Spinal cord (tissue), 10 donors: ENCODE results near the gene FAM83F. TPM values are rescaled to one million over a fixed set of nuclear protein-coding genes. Genes with fewer than 3 reads are reported as not detected.
"Not testable (repeated sequence)": the region's sequence is repeated elsewhere in the genome, so short reads cannot be mapped to it uniquely, and the experiment has no call there.

Experiments
- DNase-seq, 6 donors: peaks; one replicate each; pipeline versions ENCODE4 v3.0.0 to v3.0.0-alpha.2; 2013 to 2015; ENCODE audit warnings: low spot score in 6 of 6, low read depth in 4 of 6
- H3K27ac ChIP-seq: one replicate; pipeline ENCODE4 v1.5.1; 2013; ENCODE audit warnings: low read depth, low read length, control low read depth
- H3K27me3 ChIP-seq: one replicate; pipeline ENCODE4 v1.6.1; 2013; ENCODE audit warnings: low read length; ENCODE audit not compliant: control insufficient read depth, insufficient read depth
- H3K36me3 ChIP-seq: one replicate; pipeline ENCODE4 v1.6.1; 2013; ENCODE audit warnings: low read length; ENCODE audit not compliant: control insufficient read depth, insufficient read depth
- H3K4me1 ChIP-seq: one replicate; pipeline ENCODE4 v1.6.1; 2013; ENCODE audit warnings: low read length; ENCODE audit not compliant: control insufficient read depth, insufficient read depth
- H3K4me3 ChIP-seq: one replicate; pipeline ENCODE4 v1.5.1; 2013; ENCODE audit warnings: low read depth, low read length, control low read depth
- H3K9me3 ChIP-seq: one replicate; pipeline ENCODE4 v1.6.1; 2013; ENCODE audit warnings: low read length; ENCODE audit not compliant: control insufficient read depth, insufficient read depth
- WGBS: methylation state at CpG from one replicate; pipeline ENCODE4 v1.1.5; 2013; ENCODE audit warnings: missing lambda C conversion rate; ENCODE audit not compliant: insufficient coverage; 5-methylcytosine and 5-hydroxymethylcytosine counted together
- long read RNA-seq, 4 donors: transcript quantifications; one replicate each; lab custom pipeline, GENCODE V29; 2026
- polyA plus RNA-seq, 2 donors: library from polyadenylated mRNA; unstranded; fragments of 120-200 nt; gene quantifications; one replicate each; pipeline ENCODE4 v1.2.1, GENCODE V29; 2013; ENCODE audit not compliant: insufficient read length in 2 of 2
- total RNA-seq, 2 donors: library from RNA; depleted of rRNA in 1 of 2; stranded (reverse); fragments of 120-200 nt in 1 of 2; fragments of >200 nt in 1 of 2; gene quantifications; one replicate each; pipeline versions ENCODE4 v1.2.3 to v1.2.4, GENCODE V29; 2013 to 2014
- donor health status: healthy.

The FAM83F gene
- total RNA-seq (1 to 10 TPM in 1 of 2 donors, under 1 TPM in 1; 0.61 to 1.2 TPM), polyA plus RNA-seq (under 1 TPM; 0.67 to 0.78 TPM)
- long read RNA-seq, donor 1 = 0 reads
- long read RNA-seq, donor 2 = 0 reads
- long read RNA-seq, donor 3 = 0 reads
- long read RNA-seq, donor 4 = 0 reads

- H3K27ac ChIP-seq = peak within 1 kb of the TSS; percentile 88
- no peak for DNase-seq
- WGBS = 6% methylated on average over 115 of the region's 115 CpGs
Observed at GRCh38 chr22:39994566-39995392, at the start of gene FAM83F. FAM83F (plus strand) TSS chr22:39994954; CDS start chr22:39995043, 89 bp downstream.

GRCh38 chr22:39946126-39946502 lies 48.6 kb upstream of the FAM83F start:
- no peak overlapping the region for H3K4me3 ChIP-seq
- H3K4me1 ChIP-seq = peaks cover 6% of the 10 kb centered on the region
- no peak overlapping the region for H3K27ac ChIP-seq
- no peaks in the 10 kb centered on the region for H3K27me3 ChIP-seq
- peak in 1 of 6 donors; percentile 39 for DNase-seq
- no peaks in the 10 kb centered on the region for H3K36me3 ChIP-seq
- 100% methylated on average over 1 of the region's 4 CpGs for WGBS
- H3K9me3 ChIP-seq = no peaks in the 10 kb centered on the region

More at GRCh38 chr22:39994566-39995392, at the start of gene FAM83F:
- peaks cover 34% of the 10 kb centered on the region for H3K4me1 ChIP-seq
- no peaks in the 10 kb centered on the region for H3K36me3 ChIP-seq
- peaks cover 23% of the 10 kb centered on the region for H3K27me3 ChIP-seq
- peak within 1 kb of the TSS; percentile 16 for H3K4me3 ChIP-seq
- H3K9me3 ChIP-seq = no peaks in the 10 kb centered on the region

DNA sequence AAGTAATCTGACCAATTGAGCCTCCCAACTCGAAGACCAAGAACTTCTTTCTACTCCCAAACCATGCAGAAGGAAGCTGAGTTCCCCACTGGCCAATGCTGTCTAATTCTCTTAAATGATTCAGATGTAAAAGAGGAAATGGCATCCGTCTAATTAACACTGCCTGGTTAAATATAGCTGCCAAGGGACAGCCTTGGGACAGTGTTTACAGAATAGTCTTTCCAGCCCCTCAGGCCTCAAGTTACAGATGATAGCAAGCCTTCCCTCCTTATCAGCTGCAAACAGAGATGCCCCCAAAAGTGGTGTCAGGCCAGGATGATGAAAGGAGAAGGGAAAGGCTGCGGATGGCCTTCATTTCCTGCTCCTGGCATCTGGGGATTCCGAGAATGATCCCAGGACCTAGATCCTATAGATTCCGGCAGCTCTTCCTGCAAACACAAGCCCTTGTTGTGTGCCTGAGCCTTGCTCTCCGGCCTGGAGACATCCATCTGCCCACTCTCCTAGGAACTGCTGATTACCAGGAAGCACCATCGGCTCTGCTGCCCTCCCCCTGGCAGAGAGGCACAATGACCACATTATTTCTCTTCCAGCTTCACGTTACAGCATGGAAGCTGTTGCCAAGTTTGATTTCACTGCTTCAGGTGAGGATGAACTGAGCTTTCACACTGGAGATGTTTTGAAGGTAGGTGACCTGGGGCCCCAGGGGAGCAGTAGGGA lies 48.1 kb upstream of the FAM83F start:
- H3K27ac ChIP-seq = peak overlapping the region; percentile 37
- H3K9me3 ChIP-seq = no peaks in the 10 kb centered on the region
- WGBS = 31% methylated on average over 5 of the region's 8 CpGs
- H3K27me3 ChIP-seq = no peaks in the 10 kb centered on the region
- DNase-seq = peak in 2 of 6 donors; percentile 47 to 60
- no peaks in the 10 kb centered on the region for H3K36me3 ChIP-seq
- H3K4me1 ChIP-seq = peaks cover 6% of the 10 kb centered on the region
- no peak overlapping the region for H3K4me3 ChIP-seq

DNA sequence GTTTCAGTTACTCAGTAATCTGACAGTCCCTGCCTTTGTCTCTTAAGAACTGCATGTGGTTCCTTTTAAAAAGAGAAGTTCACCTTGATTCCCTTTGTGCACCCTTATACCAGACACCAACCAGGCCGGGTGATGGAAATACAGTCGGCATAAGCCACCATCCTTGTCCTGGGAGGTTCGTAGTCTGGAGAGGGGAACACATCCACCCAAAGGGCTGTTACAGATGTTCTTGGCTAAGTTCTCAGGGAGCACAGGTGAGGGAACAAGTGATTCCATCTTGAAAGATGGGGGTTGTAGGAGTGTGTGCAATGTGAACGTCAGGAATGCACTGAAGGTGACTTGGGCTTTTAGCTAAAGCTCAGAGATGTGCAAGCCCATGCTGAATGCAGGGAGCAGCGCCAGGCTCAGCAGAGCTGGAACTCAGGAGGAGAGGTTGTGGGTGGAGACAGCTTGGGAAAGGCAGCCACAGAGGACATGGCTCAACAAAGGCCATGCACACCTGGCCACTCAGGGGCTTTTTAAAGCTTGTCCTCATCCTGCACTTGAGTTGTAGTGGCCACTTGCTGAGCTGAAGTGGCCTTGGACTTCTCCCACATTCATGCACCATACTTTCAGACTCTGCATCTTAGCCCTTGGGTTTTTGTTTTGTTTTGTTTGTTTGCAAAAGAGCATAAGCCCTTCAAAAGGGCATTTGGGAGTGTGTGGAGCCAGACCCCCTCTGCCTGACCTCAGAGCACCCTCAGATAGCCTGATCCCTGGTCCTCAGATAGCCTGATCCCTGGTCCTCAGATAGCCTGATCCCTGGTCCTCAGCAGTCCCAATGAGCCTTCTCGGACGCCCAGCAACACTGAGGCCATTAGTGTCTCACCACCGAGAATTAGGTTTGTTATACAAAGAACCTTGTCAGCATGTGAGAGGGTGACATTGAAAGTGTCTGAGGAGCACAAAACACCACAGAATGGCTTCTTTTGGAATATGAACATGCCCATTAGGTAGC lies 47.2 kb upstream of the FAM83F start:
- no peaks in the 10 kb centered on the region for H3K36me3 ChIP-seq
- H3K27ac ChIP-seq = no peak overlapping the region
- DNase-seq = no peak
- WGBS = 94% methylated on average over 6 of the region's 8 CpGs
- no peak overlapping the region for H3K4me3 ChIP-seq
- H3K27me3 ChIP-seq = no peaks in the 10 kb centered on the region
- H3K4me1 ChIP-seq = peaks cover 6% of the 10 kb centered on the region
- H3K9me3 ChIP-seq = no peaks in the 10 kb centered on the region

- Histone ChIP-seq H3K27ac (no peak overlapping the region), H3K4me3 (no peak overlapping the region), H3K4me1 (peaks cover 16% of the 10 kb centered on the region), H3K9me3 (no peaks in the 10 kb centered on the region), H3K27me3 (no peaks in the 10 kb centered on the region), H3K36me3 (no peaks in the 10 kb centered on the region)
- WGBS = 76% methylated on average over 8 of the region's 8 CpGs
- no peak for DNase-seq
Observed at GRCh38 chr22:39949964-39950737, 44.6 kb upstream of the FAM83F start.

- H3K4me3 ChIP-seq, H3K9me3 ChIP-seq, H3K27ac ChIP-seq, H3K36me3 ChIP-seq, H3K27me3 ChIP-seq, DNase-seq: not testable (repeated sequence)
- 100% methylated on average over 5 of the region's 11 CpGs for WGBS
- H3K4me1 ChIP-seq = peaks cover 17% of the 10 kb centered on the region
Observed at GRCh38 chr22:39951603-39952293, 43.0 kb upstream of the FAM83F start.

DNA sequence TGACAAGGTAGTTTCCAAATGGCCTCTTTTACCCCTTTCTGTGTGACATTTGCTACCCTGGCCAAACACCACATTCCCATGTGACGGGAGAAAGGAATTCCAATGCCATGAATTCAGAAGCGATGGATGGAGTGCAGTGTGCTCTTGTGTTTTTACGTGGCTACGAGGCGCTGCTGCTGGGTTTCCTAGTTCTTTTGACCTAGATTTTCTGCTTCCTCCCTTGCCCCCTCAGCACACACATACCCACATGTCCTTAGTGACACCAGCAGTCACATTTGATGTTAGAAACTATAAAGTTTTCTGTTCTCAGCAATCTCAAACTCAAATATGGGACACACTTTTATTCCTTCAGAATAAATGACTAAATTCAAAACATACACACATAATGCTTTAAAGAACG lies 42.4 kb upstream of the FAM83F start:
- H3K27me3 ChIP-seq = no peaks in the 10 kb centered on the region
- no peak for DNase-seq
- no peak overlapping the region for H3K4me3 ChIP-seq
- H3K36me3 ChIP-seq = no peaks in the 10 kb centered on the region
- H3K9me3 ChIP-seq = no peaks in the 10 kb centered on the region
- H3K4me1 ChIP-seq = peaks cover 14% of the 10 kb centered on the region
- WGBS = 100% methylated on average over 2 of the region's 6 CpGs
- H3K27ac ChIP-seq = no peak overlapping the region

- H3K9me3 ChIP-seq = no peaks in the 10 kb centered on the region
- no peaks in the 10 kb centered on the region for H3K27me3 ChIP-seq
- no peak overlapping the region for H3K27ac ChIP-seq
- H3K36me3 ChIP-seq = no peaks in the 10 kb centered on the region
- H3K4me3 ChIP-seq = no peak overlapping the region
- DNase-seq = no peak
- WGBS = 93% methylated on average over 2 of the region's 2 CpGs
- peaks cover 14% of the 10 kb centered on the region for H3K4me1 ChIP-seq
Observed at GRCh38 chr22:39953101-39953500, 41.7 kb upstream of the FAM83F start.
